Astrocyte (in vitro differentiated cells and primary cell): ENCODE results near the gene COL6A1. TPM values are rescaled to one million over a fixed set of nuclear protein-coding genes. Genes with fewer than 3 reads are reported as not detected.

Experiments
- DNase-seq: peaks from one replicate; pipeline ENCODE4 v3.0.0-alpha.2; 2010; ENCODE audit warnings: low read depth
- FAIRE-seq: peaks from 2 replicates; lab custom pipeline; 2011; peaks lifted over from hg19 to GRCh38; lab: Jason Lieb, UNC
- H2AFZ ChIP-seq: 2 replicates; pipeline ENCODE4 v1.6.0; 2012; ENCODE audit warnings: low read depth, low read length, inconsistent platforms
- H3K27ac ChIP-seq: 2 replicates; pipeline ENCODE4 v1.5.1; 2011; ENCODE audit warnings: low read depth, low read length, inconsistent platforms
- H3K27me3 ChIP-seq: 2 replicates; pipeline ENCODE4 v1.6.0; 2011; ENCODE audit warnings: low read length, inconsistent platforms; ENCODE audit not compliant: insufficient read depth
- H3K36me3 ChIP-seq: 2 replicates; pipeline ENCODE4 v1.5.1; 2011; ENCODE audit warnings: low read length, inconsistent platforms; ENCODE audit not compliant: insufficient read depth
- H3K4me1 ChIP-seq: 2 replicates; pipeline ENCODE4 v1.5.1; 2011; ENCODE audit warnings: low read length, inconsistent platforms; ENCODE audit not compliant: insufficient read depth
- H3K4me2 ChIP-seq: 2 replicates; pipeline ENCODE4 v1.6.0; 2012; ENCODE audit warnings: low read length, inconsistent platforms
- H3K4me3 ChIP-seq: 2 replicates; pipeline ENCODE4 v1.5.1; 2011; ENCODE audit warnings: low read depth, mild to moderate bottlenecking, low read length, inconsistent platforms; ENCODE audit not compliant: insufficient read depth
- H3K79me2 ChIP-seq: 2 replicates; pipeline ENCODE4 v1.6.0; 2012; ENCODE audit warnings: mild to moderate bottlenecking, low read length, inconsistent platforms; ENCODE audit not compliant: insufficient read depth
- H3K9ac ChIP-seq: 2 replicates; pipeline ENCODE4 v1.6.0; 2012; ENCODE audit warnings: mild to moderate bottlenecking, low read length, inconsistent platforms
- H3K9me3 ChIP-seq: 2 replicates; pipeline ENCODE4 v1.5.1; 2012; ENCODE audit warnings: low read depth, mild to moderate bottlenecking, low read length, inconsistent platforms; ENCODE audit not compliant: insufficient read depth
- H4K20me1 ChIP-seq: 2 replicates; pipeline ENCODE4 v1.6.0; 2012; ENCODE audit warnings: low read length, inconsistent platforms; ENCODE audit not compliant: insufficient read depth
- H3K27ac Mint-ChIP-seq: one replicate; pipeline ENCODE4 v1.8.0; 2021; ENCODE audit warnings: mild to moderate bottlenecking, mixed read lengths; ENCODE audit not compliant: unreplicated experiment
- H3K27me3 Mint-ChIP-seq: one replicate; pipeline ENCODE4 v1.8.0; 2021; ENCODE audit warnings: low read depth, mixed read lengths; ENCODE audit not compliant: unreplicated experiment
- H3K36me3 Mint-ChIP-seq: one replicate; pipeline ENCODE4 v1.8.0; 2021; ENCODE audit warnings: low read depth, mixed read lengths; ENCODE audit not compliant: unreplicated experiment
- H3K4me1 Mint-ChIP-seq: one replicate; pipeline ENCODE4 v1.8.0; 2021; ENCODE audit warnings: low read depth, mixed read lengths; ENCODE audit not compliant: unreplicated experiment
- H3K4me3 Mint-ChIP-seq: one replicate; pipeline ENCODE4 v1.8.0; 2021; ENCODE audit warnings: mild to moderate bottlenecking, moderate library complexity, mixed read lengths; ENCODE audit not compliant: unreplicated experiment
- H3K9me3 Mint-ChIP-seq: one replicate; pipeline ENCODE4 v1.8.0; 2021; ENCODE audit warnings: mild to moderate bottlenecking, mixed read lengths; ENCODE audit not compliant: unreplicated experiment
- EZH2 ChIP-seq: IDR thresholded peaks from 2 replicates; pipeline ENCODE4 v1.6.1; 2012; ENCODE audit warnings: mild to moderate bottlenecking, low read length, inconsistent platforms; ENCODE audit not compliant: insufficient read depth
- total RNA-seq: library from RNA; stranded (reverse); gene quantifications from 2 replicates; pipeline ENCODE4 v1.2.1, GENCODE V29; 2021
- TF ChIP-seq, protein P1 (sequence below): IDR thresholded peaks from 2 replicates; pipeline ENCODE4 v1.5.1; 2011; ENCODE audit warnings: low read depth, mild to moderate bottlenecking, inconsistent platforms, low read length, moderate library complexity; ENCODE audit not compliant: insufficient read depth

The COL6A1 gene
- total RNA-seq, 1 donor from 2014 or later, result 131 TPM

DNA sequence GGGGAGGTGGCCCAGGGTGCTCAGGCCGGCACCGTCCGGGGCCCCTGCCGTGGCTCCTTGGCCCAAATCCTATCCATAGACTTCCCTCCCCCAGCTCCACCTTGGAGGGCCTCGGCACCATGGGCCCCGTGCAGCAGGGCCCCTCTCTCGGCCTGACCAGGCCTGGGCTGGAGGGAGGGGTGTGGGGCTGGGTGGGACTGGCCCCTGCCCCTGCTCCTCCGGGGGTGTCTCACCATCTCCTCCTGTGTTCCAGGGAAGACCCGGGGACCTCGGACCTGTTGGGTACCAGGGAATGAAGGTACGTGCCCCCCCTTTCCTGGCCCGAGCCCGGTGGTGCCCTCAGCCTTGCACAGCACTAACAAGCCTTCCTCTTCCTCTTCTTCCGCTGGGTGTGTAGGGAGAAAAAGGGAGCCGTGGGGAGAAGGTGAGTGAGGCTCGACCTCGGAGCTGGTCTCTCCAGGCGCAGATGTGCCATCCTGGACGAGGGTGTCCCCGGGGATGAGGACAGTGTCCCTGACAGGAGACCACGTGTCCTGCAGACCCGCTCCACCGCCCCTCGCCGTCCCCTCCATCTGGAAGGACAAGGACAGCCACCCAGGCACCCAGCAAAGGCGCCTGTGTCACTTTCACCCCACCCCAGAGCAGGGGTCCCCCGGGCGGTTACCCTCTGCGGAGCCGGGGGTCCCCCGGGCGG, 7.9 kb downstream of the COL6A1 start:
- H3K36me3 ChIP-seq, result peaks cover 30% of the 10 kb centered on the region
- H4K20me1 ChIP-seq, result peaks cover 74% of the 10 kb centered on the region

DNA sequence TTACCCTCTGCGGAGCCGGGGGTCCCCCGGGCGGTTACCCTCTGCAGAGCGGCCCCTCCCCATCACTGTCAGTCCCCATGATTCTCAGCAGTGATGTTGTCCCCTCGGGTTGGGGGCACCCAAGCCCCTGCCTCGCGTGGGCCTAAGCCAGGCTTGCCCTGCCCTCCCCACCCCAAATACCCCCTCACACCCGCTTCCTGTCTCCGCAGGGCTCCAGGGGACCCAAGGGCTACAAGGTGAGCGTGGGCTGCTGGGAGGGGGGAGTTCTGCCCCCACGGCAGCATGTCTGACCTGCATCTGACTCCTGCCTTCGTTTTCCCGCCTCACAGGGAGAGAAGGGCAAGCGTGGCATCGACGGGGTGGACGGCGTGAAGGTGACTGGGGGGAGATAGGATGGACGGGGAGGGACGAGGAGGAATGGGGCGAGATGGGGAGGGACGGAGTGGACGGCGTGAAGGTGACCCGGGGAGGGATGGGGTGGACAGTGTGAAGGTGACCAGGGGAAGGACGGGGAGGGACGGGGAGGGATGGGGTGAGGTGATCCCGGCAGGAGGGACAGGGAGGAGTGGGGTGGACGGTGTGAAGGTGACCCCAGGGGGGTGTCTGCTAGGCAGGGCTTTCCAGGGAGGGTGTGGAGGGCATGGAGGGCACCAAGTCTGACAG, 8.6 kb downstream of the COL6A1 start:
- peaks cover 74% of the 10 kb centered on the region for H4K20me1 ChIP-seq
- Mint-ChIP-seq H3K27me3 (no peaks in the 10 kb centered on the region), H3K27ac (no peak overlapping the region), H3K4me3 (no peak overlapping the region), H3K36me3 (peaks cover 6% of the 10 kb centered on the region), H3K4me1 (no peaks in the 10 kb centered on the region), H3K9me3 (no peaks in the 10 kb centered on the region)
- peaks cover 87% of the 10 kb centered on the region for H3K79me2 ChIP-seq
- peaks cover 37% of the 10 kb centered on the region for H3K36me3 ChIP-seq
- no peak overlapping the region for H2AFZ ChIP-seq
- no peak overlapping the region for H3K4me2 ChIP-seq
- no peak overlapping the region for H3K4me3 ChIP-seq
- H3K9me3 ChIP-seq, result no peaks in the 10 kb centered on the region
- H3K9ac ChIP-seq, result no peak overlapping the region
- FAIRE-seq (no peak), DNase-seq (no peak)
- H3K27ac ChIP-seq, result no peak overlapping the region
- no peaks in the 10 kb centered on the region for H3K27me3 ChIP-seq
- TF ChIP-seq, protein P1, sequence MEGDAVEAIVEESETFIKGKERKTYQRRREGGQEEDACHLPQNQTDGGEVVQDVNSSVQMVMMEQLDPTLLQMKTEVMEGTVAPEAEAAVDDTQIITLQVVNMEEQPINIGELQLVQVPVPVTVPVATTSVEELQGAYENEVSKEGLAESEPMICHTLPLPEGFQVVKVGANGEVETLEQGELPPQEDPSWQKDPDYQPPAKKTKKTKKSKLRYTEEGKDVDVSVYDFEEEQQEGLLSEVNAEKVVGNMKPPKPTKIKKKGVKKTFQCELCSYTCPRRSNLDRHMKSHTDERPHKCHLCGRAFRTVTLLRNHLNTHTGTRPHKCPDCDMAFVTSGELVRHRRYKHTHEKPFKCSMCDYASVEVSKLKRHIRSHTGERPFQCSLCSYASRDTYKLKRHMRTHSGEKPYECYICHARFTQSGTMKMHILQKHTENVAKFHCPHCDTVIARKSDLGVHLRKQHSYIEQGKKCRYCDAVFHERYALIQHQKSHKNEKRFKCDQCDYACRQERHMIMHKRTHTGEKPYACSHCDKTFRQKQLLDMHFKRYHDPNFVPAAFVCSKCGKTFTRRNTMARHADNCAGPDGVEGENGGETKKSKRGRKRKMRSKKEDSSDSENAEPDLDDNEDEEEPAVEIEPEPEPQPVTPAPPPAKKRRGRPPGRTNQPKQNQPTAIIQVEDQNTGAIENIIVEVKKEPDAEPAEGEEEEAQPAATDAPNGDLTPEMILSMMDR, result no peak
- no peak for TF ChIP-seq EZH2
- H3K4me1 ChIP-seq, result peaks cover 13% of the 10 kb centered on the region

More for the DNA sequence above, 7.9 kb downstream of the COL6A1 start:
- Mint-ChIP-seq H3K4me1 (no peaks in the 10 kb centered on the region), H3K27ac (no peak overlapping the region), H3K9me3 (peaks cover 4% of the 10 kb centered on the region), H3K27me3 (peaks cover 6% of the 10 kb centered on the region), H3K36me3 (peaks cover 11% of the 10 kb centered on the region), H3K4me3 (no peak overlapping the region)
- DNase-seq, result no peak
- FAIRE-seq, result no peak
- H3K4me1 ChIP-seq, result peaks cover 19% of the 10 kb centered on the region
- H2AFZ ChIP-seq, result no peak overlapping the region
- H3K4me2 ChIP-seq, result no peak overlapping the region
- H3K27ac ChIP-seq, result no peak overlapping the region
- H3K27me3 ChIP-seq, result no peaks in the 10 kb centered on the region
- peaks cover 87% of the 10 kb centered on the region for H3K79me2 ChIP-seq
- H3K9ac ChIP-seq, result no peak overlapping the region
- TF ChIP-seq, protein P1, result no peak
- no peak for TF ChIP-seq EZH2
- H3K4me3 ChIP-seq, result no peak overlapping the region
- no peaks in the 10 kb centered on the region for H3K9me3 ChIP-seq
